ENCODE results near the gene COLQ. TPM values are rescaled to one million over a fixed set of nuclear protein-coding genes. Genes with fewer than 3 reads are reported as not detected.

COLQ gene
- total and polyA plus RNA-seq, 8 donors = 1.9 to 12.6 (median 10.1) TPM

GRCh38 chr3:15436246-15436645 lies 85.3 kb downstream of the COLQ start:
- Histone ChIP-seq H3K36me3 (peaks cover 5 to 100% of the 10 kb centered on the region in 2 donors), H3K9me3 (no peaks in the 10 kb centered on the region), H3K27ac (no peak overlapping the region), H3K4me1 (peaks cover 10 to 40% of the 10 kb centered on the region in 2 donors), H3K4me3 (no peak overlapping the region), H3K27me3 (no peaks in the 10 kb centered on the region)
- DNase-seq = no peak
- TF ChIP-seq CTCF (IDR thresholded peaks at IDR 0.05) = no peak
- no peak for ATAC-seq
- intact Hi-C loops (cut with DNase I) = no loop called here

- H3K27ac ChIP-seq = no peak overlapping the region
- no peaks in the 10 kb centered on the region for H3K27me3 ChIP-seq
- H3K36me3 ChIP-seq = peaks cover 5 to 99% of the 10 kb centered on the region in 2 donors
- H3K4me1 ChIP-seq = peaks cover 4 to 41% of the 10 kb centered on the region in 2 donors
- H3K4me3 ChIP-seq = no peak overlapping the region
- H3K9me3 ChIP-seq = no peaks in the 10 kb centered on the region
- ATAC-seq (no peak), DNase-seq (no peak)
- no peak for TF ChIP-seq CTCF (IDR thresholded peaks at IDR 0.05)
- intact Hi-C loops (cut with DNase I) = no loop called here
These were observed 86.8 kb downstream of the COLQ start for GRCh38 chr3:15434756-15435155.

- Histone ChIP-seq H3K36me3 (peaks cover 5 to 87% of the 10 kb centered on the region in 2 donors), H3K9me3 (no peaks in the 10 kb centered on the region), H3K4me1 (peaks cover 7 to 41% of the 10 kb centered on the region in 2 donors), H3K27me3 (no peaks in the 10 kb centered on the region), H3K27ac (no peak overlapping the region), H3K4me3 (no peak overlapping the region)
- ATAC-seq = no peak
- DNase-seq = no peak
- no peak for TF ChIP-seq CTCF (IDR thresholded peaks at IDR 0.05)
- intact Hi-C loops (cut with DNase I) = no loop called here
These were observed 88.0 kb downstream of the COLQ start for GRCh38 chr3:15433531-15433930.

GRCh38 chr3:15431256-15431837 lies 90.2 kb downstream of the COLQ start:
- TF ChIP-seq CTCF (IDR thresholded peaks at IDR 0.05) = no peak
- no peak for ATAC-seq
- intact Hi-C loops (cut with DNase I) = no loop called here
- no peaks in the 10 kb centered on the region for H3K27me3 ChIP-seq
- no peak overlapping the region for H3K4me3 ChIP-seq
- H3K27ac ChIP-seq = no peak overlapping the region
- peaks cover 7 to 45% of the 10 kb centered on the region in 2 donors for H3K4me1 ChIP-seq
- H3K36me3 ChIP-seq = peaks cover 5 to 65% of the 10 kb centered on the region in 2 donors
- DNase-seq = no peak
- no peaks in the 10 kb centered on the region for H3K9me3 ChIP-seq

- H3K4me3 ChIP-seq = no peak overlapping the region
- H3K27ac ChIP-seq = no peak overlapping the region
- ATAC-seq (no peak), DNase-seq (no peak)
- intact Hi-C loops (cut with DNase I) = no loop called here
- TF ChIP-seq CTCF (IDR thresholded peaks at IDR 0.05) = no peak
- no peaks in the 10 kb centered on the region for H3K9me3 ChIP-seq
- H3K36me3 ChIP-seq = peaks cover 5 to 58% of the 10 kb centered on the region in 2 donors
- no peaks in the 10 kb centered on the region for H3K27me3 ChIP-seq
- peaks cover 7 to 52% of the 10 kb centered on the region in 2 donors for H3K4me1 ChIP-seq
These were observed 90.9 kb downstream of the COLQ start for GRCh38 chr3:15430624-15431023.

Measured in left lung (tissue), 10 donors.